ENCODE data around the gene NUP85. TPM values are rescaled to one million over a fixed set of nuclear protein-coding genes. Genes with fewer than 3 reads are reported as not detected.
"Not testable (repeated sequence)": the region's sequence is repeated elsewhere in the genome, so short reads cannot be mapped to it uniquely, and the experiment has no call there.

Gene NUP85
- 10 to 100 TPM; 21.0 to 33.1 (median 23.0) TPM for total RNA-seq
- 100 to 1,000 TPM in 1 of 2 donors, 10 to 100 TPM in 1; 45.7 to 105 TPM for polyA plus RNA-seq

GRCh38 chr17:75205037-75205792, at the start of gene NUP85:
NUP85 (plus strand) TSS chr17:75205679; CDS start chr17:75205762, 83 bp downstream.
- FAIRE-seq (no peak), DNase-seq (peak; percentile 92 to 97 (median 93)), ATAC-seq (peak; percentile 94 to 98 (median 96))
- intact Hi-C loops (cut with DNase I) = no loop called here
- Histone ChIP-seq H3K9me3 (no peaks in the 10 kb centered on the region), H3K4me3 (peak within 1 kb of the TSS; percentile 62 to 99 (median 84)), H3K27ac (peak within 1 kb of the TSS; percentile 91 to 97 (median 93)), H3K27me3 (no peaks in the 10 kb centered on the region), H3K36me3 (peaks cover 0 to under 1% (median 0%) of the 10 kb centered on the region in 3 donors), H3K4me1 (peaks cover 0 to 8% (median 0%) of the 10 kb centered on the region in 3 donors)
- WGBS, 2 donors = 0% methylated on average over 57 of the region's 57 CpGs
- TF ChIP-seq CTCF (IDR thresholded peaks at IDR 0.05) = no peak

GRCh38 chr17:75158480-75158879, 47.0 kb upstream of the NUP85 start:
- H3K4me1 ChIP-seq; H3K27me3 ChIP-seq; DNase-seq; H3K36me3 ChIP-seq; ATAC-seq; FAIRE-seq; H3K9me3 ChIP-seq; H3K27ac ChIP-seq; H3K4me3 ChIP-seq; intact Hi-C loops (cut with DNase I): not testable (repeated sequence)
- 87 to 92% methylated on average over 8 of the region's 8 CpGs for WGBS, 2 donors

GRCh38 chr17:75159196-75160031, 46.1 kb upstream of the NUP85 start:
- Histone ChIP-seq H3K4me3 (no peak overlapping the region), H3K9me3 (no peaks in the 10 kb centered on the region), H3K4me1 (no peaks in the 10 kb centered on the region), H3K27me3 (no peaks in the 10 kb centered on the region), H3K36me3 (no peaks in the 10 kb centered on the region), H3K27ac (no peak overlapping the region)
- DNase-seq (no peak), FAIRE-seq (no peak), ATAC-seq (no peak)
- intact Hi-C loops (cut with DNase I) = no loop called here
- TF ChIP-seq CTCF (IDR thresholded peaks at IDR 0.05) = no peak
- WGBS, 2 donors = 90 to 91% methylated on average over 4 of the region's 4 CpGs

- Histone ChIP-seq H3K36me3 (no peaks in the 10 kb centered on the region), H3K4me1 (no peaks in the 10 kb centered on the region), H3K27me3 (no peaks in the 10 kb centered on the region), H3K4me3 (no peak overlapping the region), H3K27ac (no peak overlapping the region), H3K9me3 (no peaks in the 10 kb centered on the region)
- intact Hi-C loops (cut with DNase I) = no loop called here
- no peak for FAIRE-seq
- TF ChIP-seq CTCF (IDR thresholded peaks at IDR 0.05) = no peak
- 88 to 93% methylated on average over 5 of the region's 5 CpGs for WGBS, 2 donors
- no peak for DNase-seq
- ATAC-seq = no peak
Measured at GRCh38 chr17:75160211-75160610, 45.3 kb upstream of the NUP85 start.

- no peak for TF ChIP-seq CTCF (IDR thresholded peaks at IDR 0.05)
- peak in 1 of 6 donors; percentile 14 for DNase-seq
- peaks cover 0 to 10% (median 6%) of the 10 kb centered on the region in 3 donors for H3K36me3 ChIP-seq
- H3K27me3 ChIP-seq = no peaks in the 10 kb centered on the region
- no peaks in the 10 kb centered on the region for H3K4me1 ChIP-seq
- H3K9me3 ChIP-seq = no peaks in the 10 kb centered on the region
- no peak overlapping the region for H3K27ac ChIP-seq
- no peak for FAIRE-seq
- intact Hi-C loops (cut with DNase I) = no loop called here
- no peak overlapping the region for H3K4me3 ChIP-seq
- 85 to 88% methylated on average over 5 of the region's 5 CpGs for WGBS, 2 donors
- ATAC-seq = no peak
Measured at GRCh38 chr17:75163074-75163473, 42.4 kb upstream of the NUP85 start.

GRCh38 chr17:75164606-75165005, 40.9 kb upstream of the NUP85 start:
- FAIRE-seq; H3K27ac ChIP-seq; H3K9me3 ChIP-seq; ATAC-seq; H3K4me3 ChIP-seq; H3K27me3 ChIP-seq; H3K4me1 ChIP-seq; intact Hi-C loops (cut with DNase I): not testable (repeated sequence)
- peak in 1 of 6 donors; percentile 8 for DNase-seq
- H3K36me3 ChIP-seq = peaks cover 0 to 10% (median 6%) of the 10 kb centered on the region in 3 donors
- WGBS, 2 donors = 96 to 98% methylated on average over 15 of the region's 15 CpGs
